Measurements from ENCODE around the gene ADGRV1.

The ADGRV1 gene

GRCh38 chr5:91186101-91186500, 627.5 kb downstream of the ADGRV1 start:
- no peak for DNase-seq

- DNase-seq: no peak
These were observed 628.4 kb downstream of the ADGRV1 start for GRCh38 chr5:91187032-91187431.

GRCh38 chr5:91188755-91189154, 630.2 kb downstream of the ADGRV1 start:
- DNase-seq: no peak

- no peak for DNase-seq
These were observed 631.1 kb downstream of the ADGRV1 start for GRCh38 chr5:91189480-91190313.

GRCh38 chr5:91190314-91190690, 631.7 kb downstream of the ADGRV1 start:
- no peak for DNase-seq

GRCh38 chr5:91194824-91195381, 636.3 kb downstream of the ADGRV1 start:
- no peak for DNase-seq

- no peak for DNase-seq
These were observed 642.1 kb downstream of the ADGRV1 start for GRCh38 chr5:91200692-91201091.

- DNase-seq: no peak
These were observed 647.5 kb downstream of the ADGRV1 start for GRCh38 chr5:91206103-91206502.

GRCh38 chr5:91206734-91207133, 648.1 kb downstream of the ADGRV1 start:
- no peak for DNase-seq

- no peak for DNase-seq
These were observed 648.7 kb downstream of the ADGRV1 start for GRCh38 chr5:91207248-91207647.

- DNase-seq: no peak
These were observed 653.6 kb downstream of the ADGRV1 start for GRCh38 chr5:91211997-91212713.

- DNase-seq: no peak
These were observed 654.1 kb downstream of the ADGRV1 start for GRCh38 chr5:91212714-91213092.
